LoVo (cell line): ENCODE data around the gene LRG1.
A peak's percentile ranks its signal among the peaks of the same experiment; 100 is the strongest.
"Not testable (repeated sequence)": the region's sequence is repeated elsewhere in the genome, so short reads cannot be mapped to it uniquely, and the experiment has no call there.

Experiments
- DNase-seq: peaks from one replicate; pipeline ENCODE4 v3.0.0-alpha.2; 2016; ENCODE audit warnings: low spot score

Gene LRG1

DNA sequence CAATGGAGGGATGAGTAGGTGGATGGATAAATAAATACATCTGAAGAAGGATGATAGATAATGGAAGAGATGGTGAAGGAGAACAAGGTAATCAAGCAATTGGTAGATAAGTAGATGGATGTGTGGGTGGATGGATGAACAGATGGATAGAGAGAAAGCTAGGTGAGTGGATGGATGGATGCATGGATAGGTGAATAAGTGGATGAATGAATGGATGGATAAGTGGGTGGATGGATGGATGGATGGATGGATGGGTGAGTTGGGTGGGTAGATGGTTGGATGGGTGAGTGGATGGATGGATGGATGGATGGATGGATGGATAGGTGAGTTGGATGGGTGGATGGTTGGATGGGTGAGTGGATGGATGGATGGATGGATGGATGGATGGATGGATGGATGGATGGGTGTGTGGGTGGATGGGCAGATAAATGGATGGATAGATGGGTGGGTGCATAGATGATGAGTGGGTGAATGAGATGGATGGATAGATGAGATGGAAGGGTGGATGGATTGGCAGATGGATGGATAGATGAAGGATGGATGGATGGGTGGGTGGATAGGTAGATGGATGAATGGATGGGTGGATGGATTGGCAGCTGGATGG, 13.4 kb upstream of the LRG1 start:
- no peak for DNase-seq

DNA sequence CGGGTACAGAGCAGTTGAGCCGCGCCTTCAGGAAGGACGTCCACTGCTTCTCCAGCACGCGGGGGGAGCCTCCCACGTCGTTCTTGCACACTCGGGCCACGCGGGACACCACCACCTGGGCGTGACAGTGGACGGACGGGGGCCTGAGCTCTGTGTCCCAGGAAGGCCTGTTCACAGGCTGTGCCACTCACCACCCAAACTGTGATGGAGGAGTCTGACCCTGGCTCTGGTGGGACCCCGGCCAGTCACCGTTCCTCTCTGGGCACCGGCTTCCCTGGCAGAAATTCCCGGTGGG, 12.6 kb upstream of the LRG1 start:
- DNase-seq = no peak

DNA sequence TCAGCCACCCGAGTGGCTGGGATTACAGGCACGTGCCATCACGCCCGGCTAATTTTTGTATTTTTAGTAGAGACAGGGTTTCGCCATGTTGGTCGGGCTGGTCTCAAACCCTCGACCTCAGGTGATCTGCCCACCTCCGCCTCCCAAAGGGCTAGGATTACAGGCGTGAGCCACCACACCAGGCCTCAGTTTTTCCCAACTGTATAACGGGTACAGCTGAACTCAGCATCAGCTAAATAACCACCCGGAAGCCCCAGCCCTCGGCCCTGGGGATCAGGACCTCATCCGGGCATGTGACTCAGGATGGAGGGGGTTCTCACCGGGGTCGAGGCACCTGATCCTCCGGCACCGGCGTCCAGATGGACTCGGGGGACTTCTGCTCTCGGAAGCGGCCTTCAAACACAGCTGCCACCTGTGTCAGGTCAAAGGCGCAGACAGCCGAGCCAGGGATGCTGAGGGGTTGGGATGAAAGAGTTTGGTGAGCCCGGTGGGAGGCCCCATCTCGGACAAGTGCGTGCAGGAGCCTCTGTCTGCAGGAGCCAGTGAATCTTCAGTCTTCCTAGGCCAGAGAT, 10.7 kb upstream of the LRG1 start:
- no peak for DNase-seq

DNA sequence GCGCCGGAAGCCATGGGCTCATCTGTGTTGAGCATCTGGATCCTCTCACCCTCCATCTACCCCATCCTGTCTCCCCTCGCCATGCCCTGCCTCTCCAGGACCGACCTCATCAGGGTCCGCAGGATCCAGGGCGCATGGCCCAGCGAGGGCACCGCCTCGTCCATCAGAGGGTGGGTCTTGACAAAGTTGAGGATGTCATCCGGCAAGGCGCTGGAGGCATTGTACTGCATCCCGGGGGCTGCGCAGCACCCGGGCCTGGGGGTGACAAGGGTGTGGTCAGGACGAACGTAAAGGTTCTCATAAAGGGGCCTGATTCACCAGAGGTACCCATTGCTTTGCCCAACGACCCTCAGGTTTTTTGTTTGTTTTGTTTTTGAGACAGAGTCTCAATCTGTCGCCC, 10.2 kb upstream of the LRG1 start:
- no peak for DNase-seq

DNA sequence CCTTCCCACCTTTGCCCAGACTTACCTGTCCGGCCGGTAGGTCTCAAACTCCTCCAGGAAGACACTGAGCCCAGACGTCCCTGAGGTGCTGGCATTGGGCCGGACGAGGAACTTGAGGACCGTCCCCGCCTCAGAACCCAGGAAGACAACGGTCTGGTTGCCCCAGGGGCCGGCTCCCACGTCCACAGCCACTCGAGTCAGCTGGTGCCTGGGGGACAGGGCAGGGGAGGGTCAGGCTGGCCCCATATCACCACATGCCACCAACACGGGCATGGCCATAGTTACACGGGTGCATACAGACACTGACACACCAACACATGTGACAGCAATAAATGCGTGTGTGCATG, 8.4 kb upstream of the LRG1 start:
- no peak for DNase-seq

DNA sequence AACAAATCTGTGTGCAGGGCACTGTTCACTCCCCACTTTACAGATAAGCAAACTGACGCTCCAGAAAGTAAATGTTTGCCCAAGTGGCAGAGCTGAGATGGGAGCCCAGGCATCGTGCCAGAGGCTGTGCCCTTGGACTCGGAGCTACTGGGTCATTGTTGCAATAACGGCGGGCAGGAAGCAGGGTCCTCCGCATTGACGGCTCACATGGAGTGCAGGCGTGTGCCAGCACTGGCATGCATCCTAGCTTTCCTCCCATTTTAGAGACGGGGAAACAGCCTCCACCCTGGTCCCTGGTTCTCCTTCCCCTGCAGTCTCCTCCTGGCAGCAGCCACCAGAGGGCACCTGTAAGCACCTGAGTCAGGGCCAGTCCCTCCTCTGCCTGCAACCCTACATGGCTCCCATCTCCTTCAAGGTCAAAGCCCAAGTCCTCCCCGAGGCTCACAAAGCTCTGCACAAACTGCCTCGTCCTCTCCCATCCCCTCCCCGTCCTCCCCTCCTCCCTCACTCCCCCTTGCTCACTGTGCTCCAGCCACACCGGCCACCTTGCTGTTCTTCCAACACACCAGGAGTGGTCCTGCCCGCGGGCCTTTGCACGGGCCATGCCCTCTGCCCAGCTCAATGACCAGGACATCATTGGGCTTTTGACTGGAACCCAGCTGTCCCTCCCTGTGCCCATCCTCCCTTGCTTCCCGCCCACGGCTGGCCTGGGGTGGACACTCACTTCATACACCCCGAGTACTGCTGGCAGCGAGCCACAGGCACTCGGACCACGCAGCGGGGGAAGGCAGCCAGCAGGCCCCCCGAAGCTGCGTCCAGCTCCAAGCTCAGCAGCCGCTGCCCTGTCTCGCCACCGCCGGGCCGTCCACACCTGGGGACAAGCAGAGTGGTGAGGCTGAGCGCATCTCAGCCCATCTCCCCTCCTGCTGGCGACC, 7.7 kb upstream of the LRG1 start:
- no peak for DNase-seq

DNA sequence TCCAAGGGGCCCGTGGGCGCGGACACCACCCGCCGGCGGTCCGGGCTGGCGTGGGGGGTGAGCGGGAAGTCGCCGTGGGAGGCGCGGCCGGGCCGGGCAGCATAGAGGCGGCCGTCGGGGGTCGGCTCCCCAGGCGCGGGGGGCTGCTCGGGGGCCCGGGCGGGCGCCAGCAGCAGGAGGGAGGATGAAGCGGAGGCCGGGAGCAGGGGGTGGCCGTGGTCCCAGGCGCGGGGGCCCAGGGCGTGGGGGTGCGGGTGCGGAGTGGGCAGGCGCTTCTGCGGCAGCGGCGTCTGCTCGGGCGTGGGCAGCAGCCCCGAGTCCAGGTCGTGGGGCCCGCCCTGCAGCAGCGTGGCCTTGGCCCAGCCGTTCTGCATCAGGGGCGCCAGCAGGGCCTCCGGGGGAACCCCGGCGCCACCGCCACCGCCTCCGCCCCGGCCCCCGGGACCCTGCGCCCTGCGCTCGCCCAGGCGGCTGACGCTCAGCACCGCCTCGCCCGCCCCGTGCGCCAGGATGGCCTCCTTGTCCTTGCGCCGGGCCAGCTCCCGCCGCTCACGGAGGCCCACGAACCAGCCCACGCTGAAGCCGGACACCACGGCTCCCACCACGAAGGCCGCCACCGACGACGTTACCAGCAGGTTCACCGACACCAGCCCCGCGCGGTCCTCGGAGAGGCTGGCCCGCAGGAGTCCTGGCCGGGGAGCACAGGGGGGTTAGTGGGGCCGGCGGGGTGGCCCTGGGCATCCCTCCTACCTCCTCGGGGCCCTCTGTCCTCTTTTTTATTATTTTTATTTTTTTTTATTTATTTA, 4.2 kb upstream of the LRG1 start:
- no peak for DNase-seq

DNA sequence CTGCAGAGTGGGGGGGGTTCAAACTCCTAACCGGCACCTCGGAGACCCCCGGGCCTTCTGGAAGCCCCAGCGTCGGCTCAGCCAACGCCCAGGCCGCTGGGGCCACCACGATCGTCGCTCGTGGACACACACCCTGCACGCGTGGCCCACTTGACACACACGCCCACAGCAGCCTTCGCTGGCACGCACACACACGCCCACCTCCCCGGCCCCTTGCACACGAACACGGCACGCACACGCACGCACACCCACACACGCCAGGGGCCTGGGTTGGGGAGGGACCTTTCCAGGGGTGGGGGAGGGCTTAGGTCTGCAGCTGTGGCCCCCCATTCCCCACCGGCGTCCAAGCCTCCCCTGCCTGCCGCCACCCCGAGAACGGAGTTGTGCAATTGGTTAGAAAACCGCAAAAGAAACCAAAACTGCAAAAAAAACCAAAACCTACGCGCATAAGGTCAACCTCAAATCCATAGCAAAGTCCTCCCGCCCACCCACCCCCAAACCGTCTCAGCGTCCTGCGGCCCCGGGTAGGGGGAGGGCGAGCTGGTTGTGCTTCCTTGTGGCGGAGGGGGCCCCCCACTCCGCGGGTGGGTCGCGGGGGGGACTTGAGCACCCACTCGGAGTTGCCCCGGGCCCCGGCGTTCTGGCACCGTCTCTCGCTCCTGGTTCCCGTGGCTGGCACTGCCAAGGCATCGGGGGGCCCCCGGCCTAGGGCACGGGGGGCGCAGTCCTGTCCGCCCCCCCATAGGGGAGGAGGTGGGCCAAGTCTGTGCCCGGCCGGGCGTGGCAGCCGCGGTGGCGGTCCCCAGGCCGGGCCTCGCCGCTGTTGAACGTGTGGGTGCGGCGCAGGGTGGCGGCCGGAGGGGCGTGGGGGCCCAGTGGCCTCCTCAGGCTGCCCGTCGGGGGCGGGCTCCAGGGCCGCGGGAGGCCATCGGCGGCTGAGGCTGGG, 3.3 kb upstream of the LRG1 start:
- no peak for DNase-seq

DNA sequence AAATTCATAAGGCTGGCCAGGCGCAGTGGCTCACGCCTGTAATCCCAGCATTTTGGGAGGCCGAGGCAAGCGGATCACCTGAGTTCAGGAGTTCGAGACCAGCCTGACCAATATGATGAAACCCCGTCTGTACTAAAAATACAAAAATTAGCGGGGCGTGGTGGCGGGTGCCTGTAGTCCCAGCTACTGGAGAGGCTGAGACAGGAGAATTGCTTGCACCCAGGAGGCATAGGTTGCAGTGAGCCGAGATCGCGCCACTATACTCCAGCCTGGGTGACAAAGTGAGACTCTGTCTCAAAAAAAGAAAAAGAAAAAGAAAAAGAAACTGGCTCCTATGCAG, 1.9 kb upstream of the LRG1 start:
- DNase-seq = not testable (repeated sequence)

DNA sequence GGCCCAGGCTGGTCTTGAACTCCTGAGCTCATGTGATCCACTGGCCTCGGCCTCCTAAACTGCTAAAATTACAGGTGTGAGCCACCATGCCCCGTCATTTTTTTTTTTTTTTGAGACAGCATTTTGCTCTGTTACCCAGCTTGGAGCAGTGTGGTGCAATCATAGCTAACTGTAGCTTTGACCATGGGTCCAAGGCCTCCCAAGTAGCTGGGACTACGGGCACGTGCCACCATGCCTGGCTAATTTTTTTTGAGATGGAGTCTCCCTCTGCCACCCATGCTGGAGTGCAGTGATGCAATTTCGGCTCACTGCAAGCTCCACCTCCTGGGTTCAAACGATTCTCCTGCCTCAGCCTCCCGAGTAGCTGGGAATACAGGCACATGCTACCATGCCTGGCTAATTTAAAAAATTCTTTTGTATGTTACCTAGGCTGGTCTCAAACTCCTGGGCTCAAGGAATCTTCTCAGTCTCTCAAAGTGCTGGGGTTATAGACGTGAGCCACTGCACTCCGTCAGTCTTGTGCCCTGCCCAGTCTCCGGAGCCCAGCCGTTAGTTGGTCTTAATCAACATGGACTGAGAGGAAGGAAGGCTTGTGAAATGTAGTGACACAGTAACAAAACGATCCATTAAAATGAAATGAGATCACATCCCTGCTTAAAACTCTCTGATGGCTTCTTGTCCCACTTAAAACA, 1.4 kb upstream of the LRG1 start:
- DNase-seq = no peak

DNA sequence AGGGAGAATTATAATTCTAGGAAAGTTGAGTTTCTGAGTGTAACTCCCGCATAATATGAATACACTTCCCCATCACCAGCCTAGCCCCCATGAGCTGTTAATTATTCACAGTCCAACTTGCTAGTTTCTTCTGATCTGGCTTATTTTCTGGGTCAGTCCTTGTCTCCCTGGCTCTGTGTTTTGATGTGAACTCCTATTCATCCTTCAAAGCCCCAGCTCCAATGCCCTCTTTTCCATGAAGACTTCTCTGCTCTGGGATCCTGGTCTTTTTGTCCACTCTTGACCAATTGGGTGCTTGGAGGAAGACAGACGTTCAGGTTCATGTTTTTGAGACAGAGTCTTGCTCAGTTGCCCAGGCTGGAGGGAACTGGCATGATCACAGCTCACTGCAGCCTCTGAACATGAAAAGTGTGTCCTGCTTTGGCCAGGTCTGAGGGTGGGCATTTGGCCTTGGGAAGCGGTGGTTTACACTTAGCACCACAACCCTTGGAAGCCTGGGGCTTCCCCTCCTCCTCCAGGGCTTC, 605 bp downstream of the LRG1 start:
- no peak for DNase-seq

DNA sequence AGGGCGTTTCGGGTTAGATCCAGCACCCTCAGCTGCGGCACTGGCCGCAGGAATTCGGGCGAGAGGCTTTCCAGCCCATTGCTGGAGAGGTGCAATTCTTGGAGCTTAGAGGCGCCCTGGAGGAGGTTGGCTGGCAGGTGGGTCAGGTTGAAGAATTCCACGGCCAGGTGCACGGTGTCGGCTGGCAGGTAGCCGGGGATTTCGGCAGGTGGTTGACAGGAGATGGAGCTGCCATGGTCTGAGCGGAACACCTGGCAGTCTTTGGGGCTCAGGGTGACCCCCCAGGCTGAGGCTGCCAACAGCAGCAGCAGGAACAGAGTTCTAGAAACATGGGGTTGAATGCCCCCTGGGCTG, 1.3 kb downstream of the LRG1 start:
- no peak for DNase-seq

DNA sequence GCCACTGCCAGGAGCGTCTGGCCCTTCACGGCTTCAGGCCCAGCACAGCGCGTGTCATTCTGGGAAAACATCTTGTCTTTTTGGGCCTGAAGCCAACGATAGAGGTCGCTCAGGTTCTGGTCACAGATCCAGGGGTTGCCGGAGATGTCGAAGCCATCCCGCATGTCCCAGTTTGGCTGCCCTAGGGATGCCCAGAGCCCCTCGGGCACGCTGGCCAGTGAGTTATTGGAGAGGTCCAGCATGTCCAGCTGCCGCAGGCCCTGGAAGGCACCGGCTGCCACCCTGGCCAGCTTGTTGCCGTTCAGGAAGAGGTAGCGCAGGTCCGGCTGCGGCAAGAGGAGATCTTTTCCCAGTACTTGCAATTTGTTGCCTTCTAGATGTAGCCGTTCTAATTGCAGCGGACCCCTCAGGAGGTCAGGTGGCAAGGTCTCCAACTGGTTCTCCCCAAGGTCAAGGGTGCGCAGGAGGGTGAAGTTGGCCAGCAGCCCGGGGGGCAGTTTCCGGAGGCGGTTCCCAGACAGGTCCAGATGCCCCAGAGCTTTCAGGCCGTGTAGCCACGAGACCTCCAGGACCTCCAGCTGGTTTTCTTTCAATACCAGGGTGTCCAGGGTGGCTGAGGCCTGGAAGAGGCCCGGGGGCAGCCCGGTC, 1.8 kb downstream of the LRG1 start:
- no peak for DNase-seq

DNA sequence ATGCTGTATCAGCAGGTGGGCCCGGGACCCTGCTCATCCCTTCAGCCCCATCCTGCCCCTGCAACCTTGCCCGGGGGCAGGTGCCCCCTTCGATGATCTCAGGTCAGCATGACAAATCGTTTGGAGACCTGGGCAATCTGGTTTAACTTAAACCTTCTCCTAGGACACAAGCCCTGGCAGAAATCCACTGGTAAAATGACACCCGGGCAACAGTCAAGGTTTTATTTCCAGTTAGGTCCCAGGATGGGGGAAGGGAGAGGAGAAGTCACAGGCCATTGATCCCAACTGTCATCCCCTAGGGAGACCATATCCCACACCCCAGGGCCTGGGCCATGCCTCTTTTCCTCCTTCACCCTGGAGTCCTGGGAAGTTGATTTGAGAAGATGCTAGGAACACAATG, 3.0 kb downstream of the LRG1 start:
- no peak for DNase-seq

DNA sequence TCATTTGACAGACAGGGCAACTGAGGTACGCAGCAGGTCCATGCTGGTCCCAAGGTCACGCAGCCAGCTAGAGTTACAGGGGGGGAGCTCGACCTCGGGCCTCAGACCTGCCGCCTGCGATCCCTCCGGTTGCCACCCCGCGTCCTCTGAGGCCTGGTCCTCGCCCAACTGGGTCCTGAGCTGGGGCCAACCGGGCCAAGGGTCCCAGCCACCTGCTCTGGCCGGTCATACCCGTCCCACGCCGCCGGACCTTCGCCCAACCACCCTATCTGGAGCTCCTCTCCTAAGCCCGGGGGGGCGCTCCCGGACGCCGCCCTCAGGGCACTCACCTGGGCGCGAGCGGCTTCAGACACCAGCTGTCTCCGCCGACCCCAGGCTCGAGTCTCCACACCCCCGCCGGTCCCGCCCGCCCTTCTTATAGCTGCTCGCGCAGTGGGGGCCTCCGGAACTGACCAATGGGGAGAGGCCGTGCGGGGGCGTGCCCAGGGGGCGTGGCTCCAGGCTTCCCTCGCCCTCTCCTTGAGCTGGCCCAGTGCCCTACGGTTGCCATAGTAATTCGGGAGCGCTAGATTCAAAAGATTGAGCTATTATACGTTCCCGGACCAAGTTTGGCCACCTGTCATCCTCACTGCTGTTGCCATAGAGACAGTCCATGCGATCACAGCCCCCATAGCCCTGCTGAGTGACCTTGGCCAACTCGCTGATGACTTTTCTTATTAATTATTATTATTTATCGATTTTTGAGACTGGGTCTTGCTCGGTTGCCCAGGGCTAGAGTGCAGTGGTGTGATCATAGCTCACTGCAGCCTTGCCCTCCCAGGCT, 4.8 kb downstream of the LRG1 start, which contains the start of gene PLIN5:
Gene PLIN5 (minus strand): TSS at position 389 of the 823 bp plus-strand sequence. CDS start 1,150 bp downstream, outside the sequence.
- peak; percentile 50 for DNase-seq

DNA sequence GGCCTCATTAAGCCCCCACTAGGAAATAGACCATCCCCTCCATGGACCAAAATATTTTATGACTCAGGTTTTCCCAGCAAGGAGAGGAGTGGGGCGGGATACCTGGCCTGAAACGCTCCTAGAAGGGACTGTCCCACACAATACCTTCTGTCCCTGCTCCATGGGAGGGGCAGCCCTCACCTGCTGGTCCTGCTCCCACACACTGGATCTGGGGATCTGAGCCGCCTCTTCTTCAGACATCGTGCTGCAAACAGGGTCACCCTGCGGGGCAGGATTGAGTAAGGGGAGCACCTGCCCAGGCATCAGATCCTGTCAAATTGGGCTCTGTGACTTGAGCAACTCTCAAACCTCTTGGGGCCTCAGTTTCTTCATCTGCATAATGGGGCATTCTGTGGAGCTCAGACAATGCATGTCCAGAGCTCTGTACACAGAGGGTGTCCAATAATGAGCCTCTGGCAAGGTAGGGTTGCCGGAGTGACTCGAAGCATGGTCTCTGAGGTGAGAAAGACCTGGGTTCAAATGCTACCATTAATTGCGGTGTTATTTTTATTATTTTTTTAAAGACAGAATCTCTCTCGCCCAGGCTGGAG, 5.9 kb downstream of the LRG1 start:
- no peak for DNase-seq

DNA sequence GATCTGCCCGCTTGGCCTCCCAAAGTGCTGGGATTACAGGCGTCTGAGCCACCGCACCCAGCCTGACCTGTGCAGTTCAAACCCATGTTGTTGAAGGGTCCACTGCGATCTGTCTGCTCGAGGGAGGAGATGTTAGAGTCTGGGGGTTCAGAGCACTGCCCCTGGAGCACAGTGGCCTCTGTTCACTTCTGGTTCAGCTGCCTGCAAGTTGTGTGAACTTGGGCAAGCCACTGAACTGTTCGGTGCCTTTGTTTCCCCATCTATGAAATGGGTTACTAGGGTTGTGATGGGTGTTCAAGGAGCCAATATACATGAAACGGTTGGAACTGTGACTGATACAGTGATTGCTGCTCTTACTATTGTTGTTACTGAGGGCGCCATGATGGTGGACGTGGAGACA, 6.5 kb downstream of the LRG1 start:
- DNase-seq = no peak

DNA sequence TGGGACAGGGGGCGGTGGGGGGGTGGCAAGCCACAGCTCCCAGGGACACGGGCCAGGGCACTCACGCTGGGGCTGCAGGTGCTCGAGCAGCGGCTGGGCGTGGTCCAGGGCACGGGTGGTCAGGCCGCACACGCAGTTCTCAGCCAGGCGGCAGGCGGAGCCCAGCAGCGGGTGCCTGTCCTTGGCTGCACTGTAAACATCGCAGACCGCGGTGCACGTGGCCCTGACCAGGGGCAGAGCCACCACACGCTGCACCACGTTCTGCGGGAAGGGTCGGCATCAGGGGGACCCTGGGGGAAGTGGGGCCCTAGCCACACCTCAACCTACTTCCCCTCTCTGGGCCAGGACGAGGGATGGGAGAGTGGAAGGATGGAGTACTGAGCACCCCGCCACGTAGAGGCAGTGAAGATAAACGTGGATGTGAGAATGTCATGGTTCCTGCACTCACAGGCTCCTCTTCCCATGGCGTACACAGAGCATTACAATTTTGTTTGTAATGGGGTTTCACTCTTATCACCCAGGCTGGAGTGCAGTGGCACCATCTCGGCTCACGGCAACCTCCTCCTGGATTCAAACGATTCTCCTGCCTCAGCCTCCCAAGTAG, 8.2 kb downstream of the LRG1 start:
- DNase-seq = no peak
